Measurements from ENCODE around the gene AKAP9.
A peak's percentile ranks its signal among the peaks of the same experiment; 100 is the strongest.
"Not testable (repeated sequence)": the region's sequence is repeated elsewhere in the genome, so short reads cannot be mapped to it uniquely, and the experiment has no call there.

The AKAP9 gene

DNA sequence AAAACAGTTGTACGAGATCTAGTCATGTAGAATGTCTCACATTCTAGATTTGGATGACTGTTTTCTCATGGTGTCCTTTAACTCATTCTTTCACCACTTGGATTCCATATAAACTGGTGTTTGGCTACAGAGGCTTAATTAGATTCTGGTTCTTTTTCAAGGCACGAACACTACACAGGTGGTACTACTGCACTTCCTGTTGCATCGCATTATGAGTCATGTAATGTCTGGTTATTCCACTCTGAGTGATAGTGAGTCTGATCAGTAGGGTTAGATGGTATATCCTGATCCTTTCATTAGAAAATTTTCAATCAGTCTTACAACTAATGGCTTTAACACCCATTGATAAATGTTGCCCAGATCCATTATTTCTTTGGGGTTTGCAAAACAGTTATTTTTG, 11.2 kb upstream of the AKAP9 start:
- H3K4me3 ChIP-seq (ENCODE audit: low read depth, low read length): no peak overlapping the region
- DNase-seq (ENCODE audit: low read depth): no peak
- TF ChIP-seq, protein P1, sequence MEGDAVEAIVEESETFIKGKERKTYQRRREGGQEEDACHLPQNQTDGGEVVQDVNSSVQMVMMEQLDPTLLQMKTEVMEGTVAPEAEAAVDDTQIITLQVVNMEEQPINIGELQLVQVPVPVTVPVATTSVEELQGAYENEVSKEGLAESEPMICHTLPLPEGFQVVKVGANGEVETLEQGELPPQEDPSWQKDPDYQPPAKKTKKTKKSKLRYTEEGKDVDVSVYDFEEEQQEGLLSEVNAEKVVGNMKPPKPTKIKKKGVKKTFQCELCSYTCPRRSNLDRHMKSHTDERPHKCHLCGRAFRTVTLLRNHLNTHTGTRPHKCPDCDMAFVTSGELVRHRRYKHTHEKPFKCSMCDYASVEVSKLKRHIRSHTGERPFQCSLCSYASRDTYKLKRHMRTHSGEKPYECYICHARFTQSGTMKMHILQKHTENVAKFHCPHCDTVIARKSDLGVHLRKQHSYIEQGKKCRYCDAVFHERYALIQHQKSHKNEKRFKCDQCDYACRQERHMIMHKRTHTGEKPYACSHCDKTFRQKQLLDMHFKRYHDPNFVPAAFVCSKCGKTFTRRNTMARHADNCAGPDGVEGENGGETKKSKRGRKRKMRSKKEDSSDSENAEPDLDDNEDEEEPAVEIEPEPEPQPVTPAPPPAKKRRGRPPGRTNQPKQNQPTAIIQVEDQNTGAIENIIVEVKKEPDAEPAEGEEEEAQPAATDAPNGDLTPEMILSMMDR (IDR thresholded peaks at IDR 0.05; ENCODE audit: low read depth, low read length): no peak
- TF ChIP-seq MYC (IDR thresholded peaks at IDR 0.05; ENCODE audit: low read depth, low read length) (no peak), POLR2A (IDR thresholded peaks at IDR 0.05; ENCODE audit: extremely low read depth, insufficient read length) (no peak)
- TF ChIP-seq, protein P2, sequence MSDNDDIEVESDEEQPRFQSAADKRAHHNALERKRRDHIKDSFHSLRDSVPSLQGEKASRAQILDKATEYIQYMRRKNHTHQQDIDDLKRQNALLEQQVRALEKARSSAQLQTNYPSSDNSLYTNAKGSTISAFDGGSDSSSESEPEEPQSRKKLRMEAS (IDR thresholded peaks at IDR 0.05; ENCODE audit: low read depth, low read length): no peak

DNA sequence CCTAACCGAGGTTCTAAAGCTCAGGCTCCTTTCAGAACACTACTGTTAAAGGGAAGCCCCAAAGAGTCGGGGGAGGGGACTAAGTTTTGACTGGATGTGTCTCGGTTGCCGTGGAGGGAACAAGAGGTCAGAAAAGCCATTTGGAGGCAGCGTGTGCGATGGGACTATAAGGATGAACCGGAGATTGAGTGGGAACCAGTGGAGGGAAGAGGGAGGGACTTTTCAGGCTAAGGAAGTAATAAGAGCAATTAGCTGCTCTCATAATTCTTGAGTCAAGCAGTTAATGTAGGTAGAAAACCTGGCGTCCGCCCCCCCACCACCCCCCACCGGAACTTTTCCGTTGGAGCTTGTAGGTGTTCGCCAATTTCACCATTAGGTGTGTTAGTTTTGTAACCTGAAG, 491 bp upstream of the AKAP9 start:
- TF ChIP-seq POLR2A (IDR thresholded peaks at IDR 0.05; ENCODE audit: extremely low read depth, insufficient read length) (no peak), MYC (IDR thresholded peaks at IDR 0.05; ENCODE audit: low read depth, low read length) (no peak)
- TF ChIP-seq, protein P1 (IDR thresholded peaks at IDR 0.05; ENCODE audit: low read depth, low read length): no peak
- TF ChIP-seq, protein P2 (IDR thresholded peaks at IDR 0.05; ENCODE audit: low read depth, low read length): no peak
- peak overlapping the region; percentile 88 for H3K4me3 ChIP-seq (ENCODE audit: low read depth, low read length)
- peak; percentile 77 for DNase-seq (ENCODE audit: low read depth)

DNA sequence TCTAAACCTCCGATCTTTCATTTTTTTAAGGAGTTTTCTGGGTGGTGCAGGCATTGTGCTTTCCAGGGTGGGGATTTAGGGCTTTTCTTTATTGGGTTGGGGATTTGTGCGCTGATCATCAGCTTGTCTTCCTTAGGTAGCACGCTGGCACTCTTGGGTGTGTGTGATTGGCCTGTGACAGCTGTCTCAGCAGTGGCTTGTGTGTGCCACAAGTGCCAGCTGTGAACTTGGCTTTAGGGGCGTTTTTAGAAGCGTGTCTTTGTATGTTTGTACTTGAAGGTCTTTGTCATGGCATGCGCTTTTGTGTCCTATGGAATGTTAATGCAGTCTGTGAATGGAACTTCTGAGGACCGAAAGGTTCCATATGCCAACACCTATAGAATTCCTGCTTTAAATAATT, 788 bp downstream of the AKAP9 start:
- DNase-seq (ENCODE audit: low read depth): peak; percentile 77
- TF ChIP-seq MYC (IDR thresholded peaks at IDR 0.05; ENCODE audit: low read depth, low read length) (peak; percentile 33; the same call in 1 of the 2 replicates), POLR2A (IDR thresholded peaks at IDR 0.05; ENCODE audit: extremely low read depth, insufficient read length) (no peak)
- TF ChIP-seq, protein P2 (IDR thresholded peaks at IDR 0.05; ENCODE audit: low read depth, low read length): peak; percentile 57
- TF ChIP-seq, protein P1 (IDR thresholded peaks at IDR 0.05; ENCODE audit: low read depth, low read length): no peak
- peak overlapping the region; percentile 88 for H3K4me3 ChIP-seq (ENCODE audit: low read depth, low read length)

DNA sequence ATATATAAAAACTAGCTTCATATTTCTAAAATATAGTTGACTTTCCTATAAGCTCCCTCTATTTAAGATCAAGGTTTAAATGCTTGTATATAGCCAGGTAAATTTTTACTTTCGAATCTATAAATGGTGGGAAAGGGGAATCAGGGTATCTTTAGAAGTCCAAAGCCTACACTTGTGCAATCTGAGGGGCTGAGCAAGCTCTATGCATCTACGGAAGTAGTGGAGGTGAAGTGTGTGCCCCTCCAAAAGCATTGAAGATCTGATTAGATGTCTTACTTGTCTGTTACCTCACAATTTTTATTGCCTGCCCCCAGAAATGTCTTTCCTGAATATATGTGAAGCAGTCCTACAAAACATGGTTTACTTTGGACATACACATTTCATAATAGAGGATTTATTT, 1.6 kb downstream of the AKAP9 start:
- TF ChIP-seq, protein P1 (IDR thresholded peaks at IDR 0.05; ENCODE audit: low read depth, low read length): no peak
- DNase-seq (ENCODE audit: low read depth): peak; percentile 50
- peak overlapping the region; percentile 88 for H3K4me3 ChIP-seq (ENCODE audit: low read depth, low read length)

DNA sequence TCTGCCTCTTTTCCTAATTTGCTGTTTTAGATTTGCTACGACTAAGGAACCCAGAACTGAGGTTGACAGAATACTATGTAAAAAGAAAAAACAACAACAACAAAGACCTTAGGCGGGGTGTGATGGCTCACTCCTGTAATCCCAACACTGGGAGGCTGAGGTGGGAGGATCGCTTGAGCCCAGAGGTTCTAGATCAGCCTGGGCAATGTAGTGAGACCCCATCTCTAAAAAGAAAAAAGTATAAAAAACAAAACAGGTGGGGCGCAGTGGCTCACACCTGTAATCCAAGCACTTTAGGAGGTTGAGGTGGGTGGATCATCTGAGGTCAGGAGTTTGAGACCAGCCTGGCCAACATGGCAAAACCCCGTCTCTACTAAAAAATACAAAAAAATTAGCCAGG, 4.3 kb downstream of the AKAP9 start:
- not testable (repeated sequence) for H3K4me3 ChIP-seq (ENCODE audit: low read depth, low read length); DNase-seq (ENCODE audit: low read depth)

DNA sequence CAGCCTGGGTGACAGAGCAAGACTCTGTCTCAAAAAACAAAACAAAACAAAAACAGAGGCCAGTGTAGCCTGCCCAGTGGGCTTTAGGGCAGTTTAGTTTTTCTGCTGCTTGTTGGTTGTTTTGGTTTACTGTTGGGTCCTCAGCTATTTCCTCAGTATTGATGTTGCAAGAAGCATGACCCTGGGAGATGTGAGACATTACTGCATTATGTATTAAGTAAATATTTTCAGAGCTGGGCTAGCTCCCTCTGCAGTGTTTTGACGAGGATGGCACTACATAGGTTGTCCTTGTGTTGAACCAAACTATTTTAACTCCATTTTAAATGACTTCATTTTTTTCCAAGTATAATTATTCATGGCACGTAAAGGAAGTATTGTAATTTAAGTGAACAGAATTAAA, 4.8 kb downstream of the AKAP9 start:
- H3K4me3 ChIP-seq (ENCODE audit: low read depth, low read length): no peak overlapping the region
- TF ChIP-seq, protein P1 (IDR thresholded peaks at IDR 0.05; ENCODE audit: low read depth, low read length): no peak
- TF ChIP-seq POLR2A (IDR thresholded peaks at IDR 0.05; ENCODE audit: extremely low read depth, insufficient read length) (no peak), MYC (IDR thresholded peaks at IDR 0.05; ENCODE audit: low read depth, low read length) (no peak)
- TF ChIP-seq, protein P2 (IDR thresholded peaks at IDR 0.05; ENCODE audit: low read depth, low read length): no peak
- peak; percentile 75 for DNase-seq (ENCODE audit: low read depth)
